Tibial nerve (tissue), 4 donors: Measurements from ENCODE around the gene PLCB4. TPM values are rescaled to one million over a fixed set of nuclear protein-coding genes. Genes with fewer than 3 reads are reported as not detected.

ENCODE experiments used
- DNase-seq, 2 donors: peaks; one replicate each; pipeline ENCODE4 v3.0.0-alpha.2; 2019; ENCODE audit warnings: low spot score in 2 of 2
- H3K27ac ChIP-seq, 4 donors: fragments of 200-600 bp; sonication (generic) in 3 of 4; one replicate each; pipeline ENCODE4 v1.5.1; 2017 to 2019; ENCODE audit warnings: mild to moderate bottlenecking in 1 of 4
- H3K27me3 ChIP-seq, 2 donors: fragments of 200-600 bp; sonication (generic) in 1 of 2; one replicate each; pipeline versions ENCODE4 v1.5.1 to v1.6.0; 2017 to 2019
- H3K36me3 ChIP-seq, 3 donors: fragments of 200-600 bp; sonication (generic); one replicate each; pipeline ENCODE4 v1.5.1; 2018 to 2019
- H3K4me1 ChIP-seq, 4 donors: fragments of 200-600 bp; sonication (generic) in 3 of 4; one replicate each; pipeline ENCODE4 v1.5.1; 2017 to 2019
- H3K4me3 ChIP-seq, 4 donors: fragments of 200-600 bp; sonication (generic) in 3 of 4; one replicate each; pipeline ENCODE4 v1.5.1; 2017 to 2019; ENCODE audit warnings: mild to moderate bottlenecking in 1 of 4, moderate library complexity in 1 of 4
- H3K9me3 ChIP-seq, 4 donors: fragments of 200-600 bp; sonication (generic) in 3 of 4; one replicate each; pipeline ENCODE4 v1.5.1; 2017 to 2019
- CTCF ChIP-seq, 5 experiments: fragments of 200-600 bp in 3 of 5; fragments of 450-650 bp in 2 of 5; sonication (generic) in 3 of 5; IDR thresholded peaks; one replicate each; pipeline ENCODE4 v1.5.1; 2016 to 2019; ENCODE audit warnings: antibody characterized with exemption in 5 of 5, mild to moderate bottlenecking in 3 of 5, moderate library complexity in 2 of 5
- EP300 ChIP-seq, 2 donors: sonication (generic); formaldehyde crosslinking; IDR thresholded peaks; one replicate each; pipeline ENCODE4 v1.6.1; 2017; ENCODE audit warnings: antibody characterized with exemption in 2 of 2, mild to moderate bottlenecking in 1 of 2
- POLR2A ChIP-seq, 2 donors: fragments of 450-650 bp; IDR thresholded peaks; one replicate each; pipeline ENCODE4 v1.6.1; 2017; ENCODE audit warnings: antibody characterized with exemption in 2 of 2, mild to moderate bottlenecking in 2 of 2, moderate library complexity in 2 of 2
- WGBS, 2 donors: methylation state at CpG; one replicate each; pipeline ENCODE4 v1.1.5; 2018; 5-methylcytosine and 5-hydroxymethylcytosine counted together
- total RNA-seq, 4 donors: library from RNA; depleted of rRNA; stranded (reverse); fragments of >200 nt; gene quantifications; one replicate each; pipeline ENCODE4 v1.1.0, GENCODE V29; 2016

Gene PLCB4
- total RNA-seq, 4 donors from 2014 or later, result 35.7 to 52.9 (median 40.1) TPM

- peak overlapping the region in 3 of 4 donors; percentile 10 to 65 (median 36) for H3K27ac ChIP-seq
- 26 to 27% methylated on average over 2 of the region's 2 CpGs for WGBS, 2 donors
Measured at GRCh38 chr20:9488063-9488462, 419.2 kb downstream of the PLCB4 start.

GRCh38 chr20:9490161-9490560 lies 421.3 kb downstream of the PLCB4 start:
- Histone ChIP-seq H3K4me1 (peaks cover 0 to 4% (median 0%) of the 10 kb centered on the region in 4 donors), H3K4me3 (no peak overlapping the region), H3K9me3 (no peaks in the 10 kb centered on the region), H3K27me3 (no peaks in the 10 kb centered on the region), H3K36me3 (no peaks in the 10 kb centered on the region), H3K27ac (no peak overlapping the region)
- 47 to 54% methylated on average over 3 of the region's 3 CpGs for WGBS, 2 donors
- no peak for DNase-seq
- TF ChIP-seq CTCF (IDR thresholded peaks at IDR 0.05), result no peak
- TF ChIP-seq POLR2A (IDR thresholded peaks at IDR 0.05), result no peak
- no peak for TF ChIP-seq EP300 (IDR thresholded peaks at IDR 0.05)

More at GRCh38 chr20:9488063-9488462, 419.2 kb downstream of the PLCB4 start:
- peaks cover 0 to 4% (median 0%) of the 10 kb centered on the region in 4 donors for H3K4me1 ChIP-seq
- no peak for DNase-seq
- H3K4me3 ChIP-seq, result no peak overlapping the region
- no peaks in the 10 kb centered on the region for H3K27me3 ChIP-seq
- TF ChIP-seq EP300 (IDR thresholded peaks at IDR 0.05) (peak in 1 of 2 donors; percentile 32), POLR2A (IDR thresholded peaks at IDR 0.05) (no peak)
- H3K9me3 ChIP-seq, result no peaks in the 10 kb centered on the region
- no peaks in the 10 kb centered on the region for H3K36me3 ChIP-seq

- Histone ChIP-seq H3K4me3 (no peak overlapping the region), H3K36me3 (no peaks in the 10 kb centered on the region), H3K4me1 (peaks cover 0 to 4% (median 0%) of the 10 kb centered on the region in 4 donors), H3K27ac (no peak overlapping the region), H3K27me3 (no peaks in the 10 kb centered on the region), H3K9me3 (no peaks in the 10 kb centered on the region)
- no peak for DNase-seq
- no peak for TF ChIP-seq POLR2A (IDR thresholded peaks at IDR 0.05)
- no peak for TF ChIP-seq CTCF (IDR thresholded peaks at IDR 0.05)
- no peak for TF ChIP-seq EP300 (IDR thresholded peaks at IDR 0.05)
- 85 to 89% methylated on average over 3 of the region's 3 CpGs for WGBS, 2 donors
Measured at GRCh38 chr20:9490631-9491030, 421.7 kb downstream of the PLCB4 start.

GRCh38 chr20:9491324-9491723 lies 422.4 kb downstream of the PLCB4 start:
- H3K4me1 ChIP-seq, result peaks cover 0 to 4% (median 0%) of the 10 kb centered on the region in 4 donors
- H3K27me3 ChIP-seq, result no peaks in the 10 kb centered on the region
- H3K36me3 ChIP-seq, result no peaks in the 10 kb centered on the region
- DNase-seq, result no peak
- H3K4me3 ChIP-seq, result no peak overlapping the region
- 73 to 80% methylated on average over 1 of the region's 1 CpG for WGBS, 2 donors
- no peaks in the 10 kb centered on the region for H3K9me3 ChIP-seq
- TF ChIP-seq CTCF (IDR thresholded peaks at IDR 0.05) (no peak), EP300 (IDR thresholded peaks at IDR 0.05) (no peak), POLR2A (IDR thresholded peaks at IDR 0.05) (no peak)
- H3K27ac ChIP-seq, result no peak overlapping the region

- 36 to 40% methylated on average over 4 of the region's 4 CpGs for WGBS, 2 donors
- H3K27me3 ChIP-seq, result no peaks in the 10 kb centered on the region
- peaks cover 0 to 4% (median 0%) of the 10 kb centered on the region in 4 donors for H3K4me1 ChIP-seq
- H3K27ac ChIP-seq, result no peak overlapping the region
- DNase-seq, result no peak
- no peak overlapping the region for H3K4me3 ChIP-seq
- TF ChIP-seq EP300 (IDR thresholded peaks at IDR 0.05), result no peak
- TF ChIP-seq CTCF (IDR thresholded peaks at IDR 0.05), result no peak
- TF ChIP-seq POLR2A (IDR thresholded peaks at IDR 0.05), result no peak
- no peaks in the 10 kb centered on the region for H3K36me3 ChIP-seq
- no peaks in the 10 kb centered on the region for H3K9me3 ChIP-seq
Measured at GRCh38 chr20:9492067-9492466, 423.2 kb downstream of the PLCB4 start.

- no peak for DNase-seq
- Histone ChIP-seq H3K9me3 (no peaks in the 10 kb centered on the region), H3K27me3 (no peaks in the 10 kb centered on the region), H3K27ac (no peak overlapping the region), H3K4me1 (no peaks in the 10 kb centered on the region), H3K4me3 (no peak overlapping the region), H3K36me3 (no peaks in the 10 kb centered on the region)
- WGBS, 2 donors, result 68 to 72% methylated on average over 2 of the region's 2 CpGs
- TF ChIP-seq CTCF (IDR thresholded peaks at IDR 0.05) (no peak), POLR2A (IDR thresholded peaks at IDR 0.05) (no peak), EP300 (IDR thresholded peaks at IDR 0.05) (no peak)
Measured at GRCh38 chr20:9493803-9494202, 424.9 kb downstream of the PLCB4 start.
